Measurements from ENCODE around the gene RASGRF2. TPM values are rescaled to one million over a fixed set of nuclear protein-coding genes. Genes with fewer than 3 reads are reported as not detected.

RASGRF2 gene
- total RNA-seq, 1 experiment from 2014 or later = not detected

DNA sequence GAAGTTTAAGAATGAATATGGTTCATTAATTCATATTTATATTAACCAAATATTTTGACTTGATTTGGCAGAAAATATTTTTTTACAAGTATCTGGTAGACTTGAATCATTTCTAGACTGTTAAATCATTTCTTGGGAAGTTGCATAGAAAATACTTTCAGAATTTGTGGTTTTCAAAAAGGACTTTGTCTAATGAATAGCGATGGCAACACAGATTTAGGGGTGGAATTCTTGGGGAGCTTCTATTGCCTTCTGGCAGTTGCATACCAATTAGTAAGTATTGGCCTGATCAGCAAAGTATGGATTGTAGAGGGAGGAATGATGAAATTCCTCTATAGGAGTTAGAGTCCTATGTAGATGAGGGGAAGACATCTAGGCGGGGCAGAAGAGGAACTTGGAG is 204.3 kb downstream of the RASGRF2 start:
- H3K36me3 Mint-ChIP-seq (ENCODE audit: insufficient read depth, unreplicated experiment) = no peaks in the 10 kb centered on the region
- ChIA-PET CTCF (interaction anchor here (0.6 to 1.6 kb wide), 9 partner anchors 9 to 714 kb away, joined by 3 to 6 read pairs (median 3); no protein-coding TSS in a partner anchor), POLR2A (no interaction called here)
- intact Hi-C loops (cut with micrococcal nuclease) = no loop called here
- BruUV-seq (replicated peaks) = no TSS peak
- no peak overlapping the region for H3K4me3 Mint-ChIP-seq (ENCODE audit: unreplicated experiment)
- H3K9me3 Mint-ChIP-seq (ENCODE audit: unreplicated experiment) = no peaks in the 10 kb centered on the region
- TF ChIP-seq, protein P1, sequence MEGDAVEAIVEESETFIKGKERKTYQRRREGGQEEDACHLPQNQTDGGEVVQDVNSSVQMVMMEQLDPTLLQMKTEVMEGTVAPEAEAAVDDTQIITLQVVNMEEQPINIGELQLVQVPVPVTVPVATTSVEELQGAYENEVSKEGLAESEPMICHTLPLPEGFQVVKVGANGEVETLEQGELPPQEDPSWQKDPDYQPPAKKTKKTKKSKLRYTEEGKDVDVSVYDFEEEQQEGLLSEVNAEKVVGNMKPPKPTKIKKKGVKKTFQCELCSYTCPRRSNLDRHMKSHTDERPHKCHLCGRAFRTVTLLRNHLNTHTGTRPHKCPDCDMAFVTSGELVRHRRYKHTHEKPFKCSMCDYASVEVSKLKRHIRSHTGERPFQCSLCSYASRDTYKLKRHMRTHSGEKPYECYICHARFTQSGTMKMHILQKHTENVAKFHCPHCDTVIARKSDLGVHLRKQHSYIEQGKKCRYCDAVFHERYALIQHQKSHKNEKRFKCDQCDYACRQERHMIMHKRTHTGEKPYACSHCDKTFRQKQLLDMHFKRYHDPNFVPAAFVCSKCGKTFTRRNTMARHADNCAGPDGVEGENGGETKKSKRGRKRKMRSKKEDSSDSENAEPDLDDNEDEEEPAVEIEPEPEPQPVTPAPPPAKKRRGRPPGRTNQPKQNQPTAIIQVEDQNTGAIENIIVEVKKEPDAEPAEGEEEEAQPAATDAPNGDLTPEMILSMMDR (IDR thresholded peaks at IDR 0.05; ENCODE audit: unreplicated experiment) = no peak
- DNase-seq (ENCODE audit: unreplicated experiment) = no peak
- peaks cover 21% of the 10 kb centered on the region for H3K27me3 Mint-ChIP-seq (ENCODE audit: insufficient read depth, unreplicated experiment)
- H3K27ac Mint-ChIP-seq (ENCODE audit: low read depth, unreplicated experiment) = no peak overlapping the region
- no peaks in the 10 kb centered on the region for H3K4me1 Mint-ChIP-seq (ENCODE audit: insufficient read depth, unreplicated experiment)

- ChIA-PET POLR2A (interaction anchor here (0.8 kb wide), 1 partner anchor 482 kb away, joined by 3 read pairs; no protein-coding TSS in a partner anchor), CTCF (interaction anchor here (0.5 to 1.6 kb wide), 17 partner anchors 11 to 617 kb away, joined by 3 to 5 read pairs (median 3); no protein-coding TSS in a partner anchor)
- TF ChIP-seq, protein P1 (IDR thresholded peaks at IDR 0.05; ENCODE audit: unreplicated experiment) = no peak
- Mint-ChIP-seq H3K27ac (ENCODE audit: low read depth, unreplicated experiment) (no peak overlapping the region), H3K4me3 (ENCODE audit: unreplicated experiment) (no peak overlapping the region), H3K36me3 (ENCODE audit: insufficient read depth, unreplicated experiment) (no peaks in the 10 kb centered on the region), H3K27me3 (ENCODE audit: insufficient read depth, unreplicated experiment) (peaks cover 26% of the 10 kb centered on the region), H3K4me1 (ENCODE audit: insufficient read depth, unreplicated experiment) (no peaks in the 10 kb centered on the region), H3K9me3 (ENCODE audit: unreplicated experiment) (no peaks in the 10 kb centered on the region)
- intact Hi-C loops (cut with micrococcal nuclease) = loop anchor here (1.0 to 5.0 kb wide), 3 partner anchors 453 to 678 kb away; partner anchors contain the start of gene FAM151B
- BruUV-seq (replicated peaks) = no TSS peak
- no peak for DNase-seq (ENCODE audit: unreplicated experiment)
These were observed 204.8 kb downstream of the RASGRF2 start for GRCh38 chr5:81164936-81165335.

GRCh38 chr5:81165493-81166119 is 205.4 kb downstream of the RASGRF2 start:
- CTCF ChIA-PET = interaction anchor here (0.5 to 1.8 kb wide), 26 partner anchors 11 to 755 kb away, joined by 3 to 5 read pairs (median 3); no protein-coding TSS in a partner anchor
- intact Hi-C loops (cut with micrococcal nuclease) = loop anchor here (1.0 to 5.0 kb wide), 3 partner anchors 453 to 678 kb away; partner anchors contain the start of gene FAM151B
- Mint-ChIP-seq H3K9me3 (ENCODE audit: unreplicated experiment) (no peaks in the 10 kb centered on the region), H3K4me3 (ENCODE audit: unreplicated experiment) (no peak overlapping the region), H3K27me3 (ENCODE audit: insufficient read depth, unreplicated experiment) (peaks cover 33% of the 10 kb centered on the region), H3K4me1 (ENCODE audit: insufficient read depth, unreplicated experiment) (no peaks in the 10 kb centered on the region), H3K36me3 (ENCODE audit: insufficient read depth, unreplicated experiment) (no peaks in the 10 kb centered on the region), H3K27ac (ENCODE audit: low read depth, unreplicated experiment) (no peak overlapping the region)
- peak; percentile 82 for DNase-seq (ENCODE audit: unreplicated experiment)
- TF ChIP-seq, protein P1 (IDR thresholded peaks at IDR 0.05; ENCODE audit: unreplicated experiment) = peak; percentile 72
- POLR2A ChIA-PET = interaction anchor here (0.7 to 0.8 kb wide), 2 partner anchors 246 to 482 kb away, joined by 3 read pairs; no protein-coding TSS in a partner anchor
- BruUV-seq (replicated peaks) = no TSS peak

GRCh38 chr5:81166430-81166829 is 206.3 kb downstream of the RASGRF2 start:
- Mint-ChIP-seq H3K36me3 (ENCODE audit: insufficient read depth, unreplicated experiment) (no peaks in the 10 kb centered on the region), H3K27ac (ENCODE audit: low read depth, unreplicated experiment) (no peak overlapping the region), H3K27me3 (ENCODE audit: insufficient read depth, unreplicated experiment) (peaks cover 35% of the 10 kb centered on the region), H3K4me1 (ENCODE audit: insufficient read depth, unreplicated experiment) (no peaks in the 10 kb centered on the region), H3K4me3 (ENCODE audit: unreplicated experiment) (no peak overlapping the region), H3K9me3 (ENCODE audit: unreplicated experiment) (no peaks in the 10 kb centered on the region)
- intact Hi-C loops (cut with micrococcal nuclease) = loop anchor here (5.0 kb wide), 1 partner anchor 679 kb away; the partner anchor contains the start of gene FAM151B
- CTCF ChIA-PET = interaction anchor here (0.5 to 1.8 kb wide), 15 partner anchors 13 to 756 kb away, joined by 3 to 5 read pairs (median 3); partner anchors contain the start of gene ZCCHC9
- no TSS peak for BruUV-seq (replicated peaks)
- DNase-seq (ENCODE audit: unreplicated experiment) = no peak
- TF ChIP-seq, protein P1 (IDR thresholded peaks at IDR 0.05; ENCODE audit: unreplicated experiment) = no peak
- POLR2A ChIA-PET = interaction anchor here (0.7 kb wide), 1 partner anchor 247 kb away, joined by 3 read pairs; no protein-coding TSS in a partner anchor
